Spinal cord (tissue), 10 donors: ENCODE results near the gene FCGR3A. TPM values are rescaled to one million over a fixed set of nuclear protein-coding genes. Genes with fewer than 3 reads are reported as not detected.
"Not testable (repeated sequence)": the region's sequence is repeated elsewhere in the genome, so short reads cannot be mapped to it uniquely, and the experiment has no call there.

ENCODE experiments used
- DNase-seq, 6 donors: peaks; one replicate each; pipeline versions ENCODE4 v3.0.0 to v3.0.0-alpha.2; 2013 to 2015; ENCODE audit warnings: low spot score in 6 of 6, low read depth in 4 of 6
- H3K27ac ChIP-seq: one replicate; pipeline ENCODE4 v1.5.1; 2013; ENCODE audit warnings: low read depth, low read length, control low read depth
- H3K27me3 ChIP-seq: one replicate; pipeline ENCODE4 v1.6.1; 2013; ENCODE audit warnings: low read length; ENCODE audit not compliant: control insufficient read depth, insufficient read depth
- H3K36me3 ChIP-seq: one replicate; pipeline ENCODE4 v1.6.1; 2013; ENCODE audit warnings: low read length; ENCODE audit not compliant: control insufficient read depth, insufficient read depth
- H3K4me1 ChIP-seq: one replicate; pipeline ENCODE4 v1.6.1; 2013; ENCODE audit warnings: low read length; ENCODE audit not compliant: control insufficient read depth, insufficient read depth
- H3K4me3 ChIP-seq: one replicate; pipeline ENCODE4 v1.5.1; 2013; ENCODE audit warnings: low read depth, low read length, control low read depth
- H3K9me3 ChIP-seq: one replicate; pipeline ENCODE4 v1.6.1; 2013; ENCODE audit warnings: low read length; ENCODE audit not compliant: control insufficient read depth, insufficient read depth
- WGBS: methylation state at CpG from one replicate; pipeline ENCODE4 v1.1.5; 2013; ENCODE audit warnings: missing lambda C conversion rate; ENCODE audit not compliant: insufficient coverage; 5-methylcytosine and 5-hydroxymethylcytosine counted together
- polyA plus RNA-seq, 2 donors: library from polyadenylated mRNA; unstranded; fragments of 120-200 nt; gene quantifications; one replicate each; pipeline ENCODE4 v1.2.1, GENCODE V29; 2013; ENCODE audit not compliant: insufficient read length in 2 of 2
- total RNA-seq, 2 donors: library from RNA; depleted of rRNA in 1 of 2; stranded (reverse); fragments of 120-200 nt in 1 of 2; fragments of >200 nt in 1 of 2; gene quantifications; one replicate each; pipeline versions ENCODE4 v1.2.3 to v1.2.4, GENCODE V29; 2013 to 2014
- donor health status: healthy.

The FCGR3A gene
- total and polyA plus RNA-seq, 4 donors, result 5.6 to 30.1 (median 23.0) TPM

DNA sequence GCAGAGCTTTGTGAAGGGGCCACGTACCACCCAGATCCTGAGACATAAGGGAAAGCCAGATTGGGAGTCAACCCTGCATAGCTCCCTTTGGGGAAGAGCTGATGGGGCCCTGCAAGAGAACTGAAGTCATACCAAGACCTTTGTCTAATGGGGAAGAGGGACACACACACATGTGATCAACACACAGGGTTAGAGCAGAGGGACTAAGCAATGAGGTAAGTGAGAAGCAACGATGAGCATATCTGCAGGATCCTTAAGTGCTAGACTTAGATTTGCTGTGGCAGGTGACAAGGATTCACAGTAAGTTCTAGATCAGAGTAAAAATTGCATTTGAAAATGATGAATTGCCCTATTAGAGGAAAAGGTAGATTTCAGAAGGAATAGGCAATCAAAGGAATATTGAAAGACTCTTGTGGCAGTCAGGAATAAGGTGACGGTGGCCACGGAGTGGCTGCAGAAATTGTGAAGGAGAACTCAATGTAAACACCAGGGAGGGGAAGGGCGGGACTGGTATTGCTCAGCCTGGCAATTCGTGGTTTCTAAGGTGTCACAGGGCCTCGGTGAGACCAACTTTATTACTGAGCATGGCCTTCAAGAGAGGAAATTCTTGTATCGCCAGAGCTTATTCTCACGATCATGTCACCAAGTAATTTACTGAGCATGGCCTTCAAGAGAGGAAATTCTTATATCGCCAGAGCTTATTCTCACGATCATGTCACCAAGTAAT lies 4.5 kb downstream of the FCGR3A start:
- H3K27ac ChIP-seq, H3K4me3 ChIP-seq, H3K9me3 ChIP-seq, H3K27me3 ChIP-seq, H3K36me3 ChIP-seq, DNase-seq, H3K4me1 ChIP-seq: not testable (repeated sequence)
- WGBS, result 81% methylated on average over 7 of the region's 11 CpGs

DNA sequence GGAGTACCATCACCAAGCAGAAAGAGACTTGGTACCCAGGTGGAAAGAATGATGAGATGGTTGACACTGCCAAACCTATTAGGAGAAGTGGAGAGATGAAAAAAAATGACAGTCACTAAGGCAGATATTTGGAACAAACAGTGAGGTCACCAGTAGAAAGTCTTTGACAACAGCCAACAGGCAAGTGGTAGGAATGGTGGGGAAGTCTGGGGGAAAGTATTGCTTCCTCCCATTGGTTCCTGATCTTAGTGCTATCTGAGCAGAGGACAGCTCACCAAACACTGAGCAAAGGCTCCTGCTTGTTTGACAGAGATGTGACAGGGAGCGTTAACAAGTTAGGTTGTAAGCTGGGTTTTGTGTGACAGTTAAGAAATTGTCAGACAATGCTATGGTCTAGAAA lies 6.5 kb downstream of the FCGR3A start:
- H3K27ac ChIP-seq, H3K9me3 ChIP-seq, H3K36me3 ChIP-seq, H3K4me1 ChIP-seq, H3K4me3 ChIP-seq, DNase-seq, H3K27me3 ChIP-seq: not testable (repeated sequence)
- WGBS, result no CpG with 5 or more reads among the region's 1 CpG

DNA sequence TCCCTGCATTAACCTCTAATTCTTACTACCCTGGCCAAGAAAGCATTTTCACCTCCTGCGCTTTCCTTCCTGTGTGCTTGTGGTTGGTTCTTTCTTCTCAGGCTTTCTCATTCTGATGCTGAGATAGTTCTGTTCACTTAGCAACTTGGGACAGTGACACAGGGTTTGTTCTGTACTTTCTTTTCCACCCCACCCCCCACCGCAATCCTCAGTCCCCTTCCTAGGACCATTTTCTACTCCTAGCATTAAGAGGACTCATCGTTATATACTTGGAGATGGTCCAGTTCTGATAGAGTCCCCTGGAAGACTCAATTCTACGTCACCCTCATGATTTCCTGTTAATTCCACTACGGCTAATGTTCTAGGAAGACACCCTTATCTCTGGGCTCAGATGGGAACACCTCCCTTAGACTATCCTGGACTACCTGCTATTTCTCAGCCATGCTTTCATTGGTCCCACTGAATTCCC lies 7.5 kb downstream of the FCGR3A start:
- not testable (repeated sequence) for H3K36me3 ChIP-seq, H3K4me1 ChIP-seq, H3K9me3 ChIP-seq, DNase-seq, H3K27ac ChIP-seq, H3K27me3 ChIP-seq, H3K4me3 ChIP-seq
- WGBS, result no CpG with 5 or more reads among the region's 5 CpGs

DNA sequence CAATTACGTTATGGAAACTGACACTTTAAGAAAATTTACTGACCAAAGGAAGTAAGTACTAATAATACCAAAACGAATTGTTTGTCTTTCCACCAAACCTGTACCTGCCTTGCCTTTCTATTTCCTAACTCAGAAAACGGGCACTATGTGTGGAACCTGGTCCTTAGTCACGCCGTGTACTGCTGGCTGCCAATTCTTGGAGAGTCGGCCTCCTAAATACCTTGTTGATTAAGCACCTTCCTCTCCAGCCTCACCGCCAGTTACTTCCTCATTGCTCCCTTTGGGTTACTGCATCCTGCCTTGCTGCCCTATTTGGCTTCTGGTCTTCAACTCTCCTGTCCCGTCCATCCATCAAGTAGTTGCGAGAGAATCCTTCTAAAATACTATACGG lies 9.1 kb downstream of the FCGR3A start:
- WGBS, result 80% methylated on average over 8 of the region's 10 CpGs
- not testable (repeated sequence) for H3K27me3 ChIP-seq, H3K9me3 ChIP-seq, H3K36me3 ChIP-seq, H3K27ac ChIP-seq, DNase-seq, H3K4me1 ChIP-seq, H3K4me3 ChIP-seq

DNA sequence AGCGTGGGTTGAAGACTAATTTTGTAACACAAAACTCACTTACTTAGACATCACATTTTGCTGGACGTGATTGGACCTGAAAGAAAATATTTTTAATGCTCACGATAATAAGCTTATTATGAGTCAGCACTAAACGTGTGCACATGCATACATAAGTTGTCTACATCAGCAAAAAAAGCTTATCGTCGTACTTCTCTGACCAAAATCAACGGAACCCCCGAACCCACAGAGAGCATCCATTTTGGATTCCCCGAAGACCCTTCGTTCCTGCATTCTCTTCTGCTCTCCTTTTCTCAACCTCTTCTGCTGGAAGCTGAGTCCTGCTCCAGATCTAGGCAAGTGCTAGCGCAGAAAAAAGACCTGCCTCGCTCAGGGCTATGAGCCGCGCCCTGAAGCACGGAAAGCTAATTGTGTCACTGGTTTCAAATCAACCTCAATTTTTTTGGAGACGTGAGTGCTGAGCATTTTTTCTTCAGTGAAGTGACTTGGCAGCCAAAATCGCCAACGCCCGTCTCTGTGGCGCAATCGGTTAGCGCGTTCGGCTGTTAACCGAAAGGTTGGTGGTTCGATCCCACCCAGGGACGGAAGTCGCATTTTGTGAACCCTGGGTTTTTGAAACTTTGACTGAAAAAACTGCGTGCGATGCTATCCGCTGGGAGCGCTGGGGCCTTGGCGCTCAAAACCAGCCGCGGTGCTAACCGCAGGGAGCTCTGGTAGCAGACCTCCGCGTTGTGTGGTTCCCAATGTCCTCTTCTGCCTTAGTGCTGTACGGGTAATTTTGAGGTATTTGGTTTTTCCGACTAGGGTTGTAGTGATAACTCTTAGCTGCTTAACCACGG lies 9.7 kb downstream of the FCGR3A start:
- WGBS, result under 1% methylated on average over 34 of the region's 41 CpGs
- H3K4me3 ChIP-seq, result peak overlapping the region; percentile 47
- H3K4me1 ChIP-seq, H3K9me3 ChIP-seq, H3K27ac ChIP-seq, H3K36me3 ChIP-seq, H3K27me3 ChIP-seq: not testable (repeated sequence)
- DNase-seq, result peak in 2 of 6 donors; percentile 85 to 93

DNA sequence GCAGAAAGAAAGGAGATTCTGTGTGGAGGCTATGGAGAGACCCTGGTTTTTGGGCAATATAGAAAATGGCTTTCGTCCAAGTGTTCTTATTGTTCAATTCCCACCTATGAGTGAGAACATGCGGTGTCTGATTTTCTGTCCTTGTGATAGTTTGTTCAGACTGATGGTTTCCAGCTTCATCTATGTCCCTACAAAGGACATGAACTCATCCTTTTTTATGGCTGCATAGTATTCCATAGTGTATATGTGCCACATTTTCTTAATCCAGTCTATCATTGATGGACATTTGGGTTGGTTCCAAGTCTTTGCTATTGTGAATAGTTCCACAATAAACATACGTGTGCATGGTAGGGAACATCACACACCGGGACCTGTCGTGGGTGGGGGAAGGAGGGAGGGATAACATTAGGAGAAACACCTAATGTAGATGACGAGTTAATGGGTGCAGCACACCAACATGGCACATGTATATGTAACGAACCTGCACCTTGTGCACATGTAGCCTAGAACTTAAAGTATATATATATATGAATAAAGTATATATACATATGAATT lies 10.6 kb downstream of the FCGR3A start:
- H3K36me3 ChIP-seq, H3K27me3 ChIP-seq, DNase-seq, H3K9me3 ChIP-seq, H3K4me1 ChIP-seq, H3K4me3 ChIP-seq, H3K27ac ChIP-seq: not testable (repeated sequence)
- 80% methylated on average over 1 of the region's 7 CpGs for WGBS

DNA sequence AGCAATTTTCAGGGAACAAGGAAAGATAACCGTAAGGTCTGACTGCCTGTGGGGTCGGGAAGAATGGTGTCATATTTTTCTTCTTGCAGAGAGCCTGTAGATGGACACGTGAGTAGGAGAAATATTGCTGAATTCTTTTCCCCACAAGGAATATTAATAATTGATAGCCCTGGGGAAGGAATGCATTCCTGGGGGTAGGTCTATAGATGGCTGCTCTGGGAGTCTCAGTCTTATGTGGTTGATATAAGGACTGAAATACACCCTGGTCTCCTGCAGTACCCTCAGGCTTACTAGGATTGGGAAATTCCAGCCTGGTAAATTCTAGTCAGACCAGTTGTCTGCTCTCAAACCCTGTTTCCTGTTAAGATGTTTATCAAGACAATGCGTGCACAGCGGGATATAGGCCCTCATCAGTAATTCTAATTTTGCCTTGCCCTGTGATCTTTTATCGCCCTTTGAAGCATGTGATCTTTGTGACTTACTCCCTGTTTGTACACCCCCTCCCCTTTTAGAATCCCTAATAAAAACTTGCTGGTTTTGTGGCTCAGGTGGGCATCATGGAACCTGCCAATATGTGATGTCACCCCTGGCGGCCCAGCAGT lies 12.4 kb downstream of the FCGR3A start:
- H3K4me1 ChIP-seq, H3K36me3 ChIP-seq, H3K4me3 ChIP-seq, H3K27ac ChIP-seq, DNase-seq, H3K9me3 ChIP-seq, H3K27me3 ChIP-seq: not testable (repeated sequence)
- 95% methylated on average over 3 of the region's 7 CpGs for WGBS

DNA sequence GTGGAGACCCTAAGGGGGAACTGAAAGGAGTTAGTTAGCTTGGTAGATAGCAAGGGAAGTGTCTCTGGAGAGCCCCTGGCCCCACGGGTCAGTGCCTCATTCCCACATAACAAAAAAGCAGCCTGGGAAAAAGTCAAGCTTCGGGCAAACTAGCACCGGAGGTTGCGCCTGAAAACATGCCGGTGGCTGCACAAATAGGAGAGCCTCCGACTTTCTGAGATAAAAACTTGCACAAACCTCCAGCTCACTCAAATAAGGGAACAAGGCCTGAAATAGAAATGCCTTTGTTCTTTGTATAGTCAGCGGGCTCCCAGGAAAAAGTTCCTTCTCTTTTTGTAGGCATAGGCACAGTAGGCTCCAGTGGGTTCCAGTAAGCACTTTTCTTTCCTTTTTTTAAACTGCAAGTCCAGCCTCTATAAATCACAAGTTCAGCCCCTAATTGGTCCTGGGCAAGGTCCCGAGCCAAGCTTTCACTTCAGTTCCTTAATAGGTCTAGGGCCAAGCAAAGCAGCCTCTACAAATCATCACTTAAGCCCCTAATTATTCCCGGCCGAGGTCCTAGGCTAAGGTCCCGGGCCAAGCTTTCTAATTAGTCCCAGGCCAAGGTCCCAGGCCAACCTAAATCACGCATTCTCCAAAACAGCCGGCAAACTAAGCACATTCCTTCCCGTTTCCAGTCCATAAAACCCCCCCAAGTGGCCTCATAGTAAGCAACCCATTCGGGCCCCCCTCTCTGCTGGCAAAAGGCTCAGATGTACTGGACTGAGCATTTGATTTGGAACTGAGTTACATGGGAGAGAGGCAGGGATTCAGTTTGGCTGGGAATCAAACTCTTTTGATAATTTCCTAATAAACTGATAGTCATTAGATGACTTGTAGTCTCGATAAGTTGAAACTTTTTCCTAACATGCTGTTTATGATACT lies 16.7 kb downstream of the FCGR3A start:
- WGBS, result 30% methylated on average over 3 of the region's 16 CpGs
- peak overlapping the region; percentile 75 for H3K27ac ChIP-seq
- not testable (repeated sequence) for H3K4me1 ChIP-seq, H3K9me3 ChIP-seq, H3K27me3 ChIP-seq, H3K4me3 ChIP-seq, H3K36me3 ChIP-seq
- peak in 2 of 6 donors; percentile 77 to 87 for DNase-seq
